Rectal smooth muscle tissue (tissue), 1 donor: ENCODE results near the gene ZFYVE9.
"Not testable (repeated sequence)": the region's sequence is repeated elsewhere in the genome, so short reads cannot be mapped to it uniquely, and the experiment has no call there.

Source experiments
- H3K27ac ChIP-seq: one replicate; pipeline ENCODE4 v1.7.0; 2013; ENCODE audit warnings: low read depth, low read length, inconsistent platforms
- H3K27me3 ChIP-seq: one replicate; pipeline ENCODE4 v1.7.0; 2013; ENCODE audit warnings: low read length; ENCODE audit not compliant: control insufficient read depth, insufficient read depth
- H3K36me3 ChIP-seq: one replicate; pipeline ENCODE4 v1.7.0; 2013; ENCODE audit warnings: low read length; ENCODE audit not compliant: control insufficient read depth, insufficient read depth
- H3K4me1 ChIP-seq: one replicate; pipeline ENCODE4 v1.7.0; 2013; ENCODE audit warnings: low read length; ENCODE audit not compliant: control insufficient read depth, insufficient read depth
- H3K4me3 ChIP-seq: one replicate; pipeline ENCODE4 v1.7.0; 2013; ENCODE audit warnings: low read length
- H3K9ac ChIP-seq: one replicate; pipeline ENCODE4 v1.7.0; 2013; ENCODE audit warnings: low read length

ZFYVE9 gene

DNA sequence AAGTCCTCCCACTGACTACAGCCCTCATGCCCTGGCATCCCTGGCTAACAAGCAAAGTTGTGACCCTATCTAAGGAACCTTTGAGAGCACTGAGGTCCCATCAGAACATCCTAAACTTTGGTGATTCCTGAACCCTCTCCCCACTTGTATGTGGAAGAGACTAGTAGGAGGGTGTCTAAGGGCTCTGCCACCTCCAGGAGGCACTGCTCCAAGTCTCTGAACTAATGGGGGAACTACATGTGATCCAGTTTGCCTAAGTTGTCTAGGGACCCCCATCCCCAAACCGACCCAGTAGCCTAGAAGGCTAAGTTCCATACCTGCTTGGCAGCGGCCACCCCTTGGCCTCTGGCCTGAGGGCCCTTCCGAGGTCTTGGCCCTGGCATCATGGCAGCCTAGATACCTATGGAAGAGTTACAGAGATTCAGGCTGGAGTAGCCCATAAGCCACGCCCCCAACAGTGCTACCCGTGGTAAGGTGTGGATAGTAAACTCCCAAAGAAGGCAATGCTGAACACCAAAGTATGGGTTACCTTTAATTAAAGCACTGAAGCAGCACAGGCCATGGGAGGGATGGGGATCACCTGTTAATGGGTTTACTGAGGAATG is 222.4 kb downstream of the ZFYVE9 start:
- Histone ChIP-seq H3K4me3 (peak overlapping the region; percentile 75), H3K4me1 (peaks cover 6% of the 10 kb centered on the region), H3K9ac (no peak overlapping the region), H3K36me3 (peaks cover 34% of the 10 kb centered on the region), H3K27ac (no peak overlapping the region), H3K27me3 (no peaks in the 10 kb centered on the region)

DNA sequence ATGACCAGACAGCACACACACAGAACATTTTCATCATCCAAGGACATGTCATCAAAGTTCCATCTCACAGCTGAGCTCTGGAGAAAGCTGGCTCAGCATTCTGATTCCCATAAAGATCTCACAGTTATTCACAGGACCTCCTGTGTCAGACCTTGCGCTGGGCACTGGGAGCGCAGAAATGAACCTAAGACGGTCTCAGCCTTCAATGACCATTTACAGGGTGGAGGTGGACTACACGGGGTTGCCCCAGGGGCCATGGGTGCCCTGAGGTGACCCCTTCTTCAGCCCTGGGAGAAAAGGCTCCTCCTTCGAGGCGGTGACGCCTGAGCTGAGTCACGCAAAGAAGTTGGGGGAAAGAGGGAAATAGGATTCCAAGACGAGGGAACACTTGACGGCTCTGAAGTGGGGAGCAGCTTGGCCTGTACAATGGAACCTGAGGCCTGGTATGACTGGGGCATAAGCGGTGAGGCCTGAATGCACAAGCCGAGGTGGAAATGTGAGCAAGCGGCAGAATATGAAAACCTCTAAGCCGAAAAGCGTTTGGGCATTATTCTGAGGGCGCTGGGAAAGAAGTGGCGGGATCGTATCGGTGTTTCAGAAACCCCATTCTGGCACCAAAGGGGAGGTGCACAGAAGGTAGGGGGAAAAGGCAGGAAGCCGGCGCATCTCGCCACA is 223.3 kb downstream of the ZFYVE9 start:
- H3K36me3 ChIP-seq, result peaks cover 25% of the 10 kb centered on the region
- H3K27ac ChIP-seq, result peak overlapping the region; percentile 88
- no peaks in the 10 kb centered on the region for H3K27me3 ChIP-seq
- peak overlapping the region; percentile 43 for H3K9ac ChIP-seq
- peaks cover 6% of the 10 kb centered on the region for H3K4me1 ChIP-seq
- H3K4me3 ChIP-seq, result peak overlapping the region; percentile 75

DNA sequence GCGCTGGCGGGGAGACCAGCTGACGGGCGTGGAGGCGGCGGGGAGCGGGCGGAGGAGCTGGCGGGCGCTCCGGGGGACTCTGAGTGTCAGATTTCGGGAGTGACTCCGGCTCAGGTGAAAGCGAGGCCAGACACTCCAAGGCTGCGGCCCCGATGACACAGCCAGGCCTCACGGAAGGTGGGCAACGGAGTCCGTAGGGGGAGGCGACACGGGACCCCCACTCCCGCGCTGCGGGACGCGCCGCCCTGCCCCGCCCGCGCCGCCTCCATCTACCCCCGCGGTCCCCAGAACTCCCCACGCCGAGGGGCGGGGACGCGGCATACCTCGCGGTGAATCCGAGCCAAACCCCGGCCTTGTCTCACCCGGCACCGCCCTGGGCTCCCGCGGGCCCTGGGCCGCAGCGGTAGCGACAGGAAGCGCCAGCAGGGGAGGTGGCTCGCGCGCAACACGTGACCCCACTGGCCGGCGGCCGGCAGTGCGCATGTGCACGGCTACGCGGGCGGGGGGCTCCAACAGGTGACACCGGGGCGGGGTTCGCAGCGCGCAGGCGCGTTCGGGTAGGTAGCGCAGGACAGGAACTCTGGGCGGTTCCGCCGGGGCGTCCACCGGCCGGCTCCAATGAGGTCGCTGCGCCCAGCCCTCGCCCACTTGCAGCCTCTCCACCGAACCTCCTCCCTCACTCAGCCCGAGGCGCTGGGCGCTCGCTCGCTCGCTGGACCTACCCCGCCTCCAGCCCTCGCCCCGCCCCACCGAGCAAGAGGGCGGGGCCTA is 224.0 kb downstream of the ZFYVE9 start, which contains the start of gene CC2D1B:
TSS of gene CC2D1B (minus strand) at position 460 of the 771 bp plus-strand sequence. CDS start 1,585 bp downstream, outside the sequence.
- H3K27ac ChIP-seq, result peak within 1 kb of the TSS; percentile 88
- no peaks in the 10 kb centered on the region for H3K27me3 ChIP-seq
- H3K9ac ChIP-seq, result peak within 1 kb of the TSS; percentile 43
- peaks cover 18% of the 10 kb centered on the region for H3K36me3 ChIP-seq
- H3K4me1 ChIP-seq, result peaks cover 6% of the 10 kb centered on the region
- H3K4me3 ChIP-seq, result peak within 1 kb of the TSS; percentile 75

DNA sequence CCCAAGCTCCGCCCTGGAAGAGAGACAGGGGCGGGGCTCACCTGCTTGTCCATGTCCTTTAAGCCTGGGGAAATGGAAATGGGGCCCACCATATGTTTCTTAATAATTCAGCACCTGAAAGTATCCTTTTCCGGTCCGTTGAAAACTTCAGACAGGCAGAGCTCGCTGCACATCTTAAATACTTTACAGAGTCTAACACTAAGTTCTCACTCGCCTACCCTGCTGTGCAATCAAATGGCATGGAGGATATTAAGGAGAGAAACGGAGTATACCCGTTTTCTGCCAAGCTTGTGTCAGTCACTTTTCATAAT is 224.6 kb downstream of the ZFYVE9 start:
- no peak overlapping the region for H3K9ac ChIP-seq
- H3K27ac ChIP-seq, result peak overlapping the region; percentile 88
- peak overlapping the region; percentile 75 for H3K4me3 ChIP-seq
- H3K36me3 ChIP-seq, result peaks cover 13% of the 10 kb centered on the region
- no peaks in the 10 kb centered on the region for H3K27me3 ChIP-seq
- H3K4me1 ChIP-seq, result peaks cover 6% of the 10 kb centered on the region

DNA sequence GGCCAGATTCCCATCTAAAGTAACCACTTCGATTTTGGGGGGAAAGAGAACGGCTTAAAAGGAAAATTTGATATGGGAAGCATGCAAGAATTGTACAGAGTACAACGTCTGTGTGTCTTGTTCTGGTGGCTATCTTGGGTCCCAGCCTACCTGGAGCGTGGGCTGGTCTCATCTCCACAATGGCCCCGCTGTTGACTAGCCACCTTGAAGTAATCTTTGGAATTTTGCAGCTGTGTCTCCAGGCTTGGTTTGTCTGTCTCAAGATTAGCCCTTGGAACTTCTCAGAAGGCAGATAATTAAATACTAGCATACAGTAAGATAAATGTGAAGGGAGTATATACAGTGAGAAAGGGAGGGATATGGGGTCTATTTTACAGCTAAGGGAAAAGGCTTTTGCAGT is 225.4 kb downstream of the ZFYVE9 start:
- H3K4me3 ChIP-seq, result no peak overlapping the region
- H3K27ac ChIP-seq, result no peak overlapping the region
- H3K9ac ChIP-seq, result no peak overlapping the region
- no peaks in the 10 kb centered on the region for H3K27me3 ChIP-seq
- H3K36me3 ChIP-seq, result peaks cover 6% of the 10 kb centered on the region
- peaks cover 6% of the 10 kb centered on the region for H3K4me1 ChIP-seq

DNA sequence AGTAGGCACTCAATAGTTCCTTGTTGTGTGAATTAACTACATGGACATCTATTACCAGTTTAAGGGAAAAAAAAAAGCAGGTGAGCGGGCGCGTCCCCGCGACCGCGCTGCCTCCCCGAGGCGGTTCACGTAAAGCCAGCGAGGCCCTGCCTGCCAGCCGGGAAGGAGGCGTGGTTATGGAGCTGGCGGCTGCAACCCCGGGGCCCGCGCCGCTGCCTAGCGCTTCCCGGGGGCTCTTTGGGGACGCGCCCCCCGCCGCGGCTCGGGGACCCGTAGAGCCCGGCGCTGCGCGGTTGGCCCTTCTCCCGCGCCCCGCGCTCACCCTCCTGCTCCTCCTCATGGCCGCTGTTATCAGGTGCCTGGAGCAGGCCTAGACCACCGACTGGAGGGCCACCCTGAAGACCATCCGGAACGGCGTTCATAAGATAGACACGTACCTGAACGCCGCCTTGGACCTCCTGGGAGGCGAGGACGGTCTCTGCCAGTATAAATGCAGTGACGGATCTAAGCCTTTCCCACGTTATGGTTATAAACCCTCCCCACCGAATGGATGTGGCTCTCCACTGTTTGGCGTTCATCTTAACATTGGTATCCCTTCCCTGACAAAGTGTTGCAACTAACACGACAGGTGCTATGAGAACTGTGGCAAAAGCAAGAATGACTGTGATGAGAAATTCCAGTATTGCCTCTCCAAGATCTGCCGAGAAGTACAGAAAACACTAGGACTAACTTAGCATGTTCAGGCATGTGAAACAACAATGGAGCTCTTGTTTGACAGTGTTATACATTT is 226.7 kb downstream of the ZFYVE9 start:
- H3K27me3 ChIP-seq, result no peaks in the 10 kb centered on the region
- peaks cover 6% of the 10 kb centered on the region for H3K4me1 ChIP-seq
- no peak overlapping the region for H3K27ac ChIP-seq
- no peak overlapping the region for H3K9ac ChIP-seq
- H3K36me3 ChIP-seq, result no peaks in the 10 kb centered on the region
- peak overlapping the region; percentile 58 for H3K4me3 ChIP-seq

DNA sequence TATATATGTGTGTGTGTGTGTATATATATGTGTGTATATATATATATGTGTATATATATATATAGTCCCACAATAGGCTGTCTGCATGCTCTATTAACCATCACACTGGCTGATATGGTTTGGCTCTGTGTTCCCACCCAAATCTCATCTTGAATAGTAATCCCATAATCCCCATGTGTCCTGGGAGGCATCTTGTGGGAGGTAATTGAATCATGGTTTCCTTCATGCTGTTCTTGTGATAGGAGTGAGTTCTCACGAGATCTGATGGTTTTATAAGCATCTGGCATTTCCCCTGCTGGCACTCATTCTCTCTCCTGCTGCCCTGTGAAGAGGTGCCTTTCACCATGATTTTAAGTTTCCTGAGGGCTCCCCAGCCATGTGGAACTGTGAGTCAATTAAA is 228.0 kb downstream of the ZFYVE9 start:
- not testable (repeated sequence) for H3K27ac ChIP-seq, H3K4me3 ChIP-seq, H3K4me1 ChIP-seq, H3K36me3 ChIP-seq, H3K9ac ChIP-seq, H3K27me3 ChIP-seq

DNA sequence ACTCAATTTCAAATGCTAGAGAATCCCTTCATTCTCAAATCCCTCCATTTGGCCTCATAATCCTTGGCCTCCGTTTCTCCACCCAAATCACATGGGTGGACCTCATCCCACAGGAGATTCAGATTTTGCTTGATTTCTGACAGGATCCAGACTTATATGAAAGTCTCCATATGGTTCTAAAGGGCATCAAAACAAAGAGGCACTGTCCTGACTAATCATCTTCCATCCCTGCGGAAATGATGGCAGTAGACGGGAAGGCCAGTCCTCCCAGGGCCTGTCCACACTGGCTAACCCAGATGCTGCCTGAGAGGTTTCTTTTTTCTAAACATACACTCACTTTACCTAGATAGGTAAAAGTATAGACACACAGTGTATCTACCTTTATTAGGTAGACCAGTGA is 243.5 kb downstream of the ZFYVE9 start:
- Histone ChIP-seq H3K4me3 (no peak overlapping the region), H3K27ac (no peak overlapping the region), H3K9ac (no peak overlapping the region), H3K4me1 (no peaks in the 10 kb centered on the region), H3K27me3 (no peaks in the 10 kb centered on the region), H3K36me3 (no peaks in the 10 kb centered on the region)

DNA sequence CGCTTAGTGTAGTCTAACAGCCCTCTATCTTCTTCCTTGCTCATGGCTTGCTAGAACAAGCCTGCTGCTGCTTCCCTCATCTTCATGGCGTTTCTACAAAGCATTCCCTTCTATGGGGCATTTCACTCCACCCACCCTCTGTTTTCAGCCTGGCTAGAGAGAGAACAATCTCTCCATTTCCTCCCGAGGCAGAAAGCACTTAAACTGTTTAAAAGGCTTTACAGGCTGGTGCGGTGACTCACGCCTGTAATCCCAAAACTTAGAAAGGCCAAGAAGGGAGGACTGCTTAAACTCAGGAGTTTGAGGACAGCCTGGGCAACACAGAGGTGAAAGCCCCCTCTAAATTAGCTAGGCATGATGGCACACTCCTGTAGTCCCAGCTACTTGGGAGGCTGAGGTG is 244.6 kb downstream of the ZFYVE9 start:
- Histone ChIP-seq H3K4me1 (no peaks in the 10 kb centered on the region), H3K4me3 (no peak overlapping the region), H3K36me3 (no peaks in the 10 kb centered on the region), H3K9ac (no peak overlapping the region), H3K27ac (no peak overlapping the region), H3K27me3 (no peaks in the 10 kb centered on the region)

DNA sequence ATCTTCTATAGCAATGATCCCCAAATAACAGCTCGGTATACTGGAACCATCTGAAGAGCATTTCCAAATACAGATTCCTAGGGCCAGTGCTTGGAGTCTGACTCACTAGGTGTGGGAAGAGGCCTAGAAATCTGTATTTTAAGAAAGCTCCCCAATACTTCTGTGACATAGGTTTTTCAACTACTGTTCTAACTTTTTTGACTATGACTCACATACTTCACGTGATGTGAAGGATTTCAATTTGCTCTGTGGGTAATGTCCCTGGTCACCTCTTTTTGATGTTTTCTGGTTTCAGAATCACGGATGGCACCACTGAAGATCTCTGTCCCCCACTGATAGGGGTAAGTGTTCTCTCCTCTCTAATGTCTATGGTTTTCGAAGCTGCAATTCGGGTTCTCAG is 251.3 kb downstream of the ZFYVE9 start:
- H3K4me3 ChIP-seq, result no peak overlapping the region
- H3K27me3 ChIP-seq, result no peaks in the 10 kb centered on the region
- H3K36me3 ChIP-seq, result peaks cover 3% of the 10 kb centered on the region
- H3K9ac ChIP-seq, result no peak overlapping the region
- H3K4me1 ChIP-seq, result no peaks in the 10 kb centered on the region
- H3K27ac ChIP-seq, result no peak overlapping the region
